ENCODE measurements around the gene WDFY3. TPM values are rescaled to one million over a fixed set of nuclear protein-coding genes. Genes with fewer than 3 reads are reported as not detected.

WDFY3 gene
- total and polyA plus RNA-seq, 2 of the 13 experiments (the other 11 are each of a cell fraction or from before 2014, with no cell fraction given): 16.7 to 24.5 TPM

DNA sequence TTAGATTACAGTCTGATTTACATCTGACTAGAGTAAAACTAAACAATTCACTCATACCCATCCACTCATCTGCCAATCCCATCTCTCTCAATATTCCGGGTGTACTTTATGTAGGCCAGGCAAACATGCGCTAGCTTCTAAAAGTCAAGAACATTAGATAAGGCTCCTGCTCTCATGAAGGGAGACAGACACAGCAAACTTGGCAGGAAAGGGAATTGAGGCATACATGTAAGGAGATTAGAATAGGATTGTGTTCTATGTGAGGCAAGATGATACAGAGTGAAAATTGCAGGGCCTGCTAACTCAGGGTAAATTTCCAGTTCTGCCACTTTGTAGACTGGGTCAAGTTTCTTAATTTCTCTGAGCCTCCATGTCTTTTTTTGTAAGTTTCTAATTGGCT, 247.8 kb downstream of the WDFY3 start:
- WGBS (ENCODE audit: low lambda C conversion rate): 95% methylated on average over 2 of the region's 2 CpGs
- FAIRE-seq (no peak), ATAC-seq (no peak), DNase-seq (ENCODE audit: low spot score) (no peak)
- Histone ChIP-seq H3K27me3 (ENCODE audit: control insufficient read depth in 1 of 2, insufficient read depth in 2 of 2, low read length in 2 of 2) (no peaks in the 10 kb centered on the region), H2AFZ (ENCODE audit: low read length) (no peak overlapping the region), H3K4me2 (ENCODE audit: low read depth, low read length) (no peak overlapping the region), H3K9ac (ENCODE audit: insufficient read depth, low read depth, low read length) (no peak overlapping the region), H3K27ac (ENCODE audit: extremely low read length, insufficient read depth, low read length) (no peak overlapping the region), H3K79me2 (ENCODE audit: insufficient read depth, low read length) (no peaks in the 10 kb centered on the region), H3K36me3 (replicated peaks in 1 of 2; ENCODE audit: control insufficient read depth in 1 of 2, insufficient read depth in 2 of 2, low read length in 2 of 2) (peaks cover 6 to 34% of the 10 kb centered on the region in 2 experiments; a peak in 4 of 5 replicates), H4K20me1 (ENCODE audit: insufficient read depth, low read length) (no peaks in the 10 kb centered on the region), H3K4me1 (ENCODE audit: insufficient read depth, low read length) (no peaks in the 10 kb centered on the region), H3K4me3 (replicated peaks in 1 of 3; ENCODE audit: insufficient read depth in 1 of 3, low read depth in 2 of 3, low read length in 3 of 3) (no peak overlapping the region), H3K9me3 (ENCODE audit: low read length) (no peaks in the 10 kb centered on the region)
- POLR2A ChIA-PET: no interaction called here
- in situ Hi-C loops (cut with HindIII; ENCODE audit: extremely low pct_ligation_motif_present, low pct_unique_long_range_greater_than_20kb) (no loop called here), intact Hi-C loops (cut with micrococcal nuclease; ENCODE audit: unreplicated experiment) (no loop called here)
- no peak for TF ChIP-seq MEIS2 (CRISPR knock-in tag; IDR thresholded peaks at IDR 0.05)
- no peak for TF ChIP-seq BHLHE40 (IDR thresholded peaks at IDR 0.05; ENCODE audit: low read length)
- no peak for TF ChIP-seq NAIF1 (CRISPR knock-in tag; IDR thresholded peaks at IDR 0.05; ENCODE audit: borderline replicate concordance)
- TF ChIP-seq ZNF337 (CRISPR knock-in tag; IDR thresholded peaks at IDR 0.05; ENCODE audit: borderline replicate concordance, low read depth): no peak
- no peak for TF ChIP-seq ZNF317 (CRISPR knock-in tag; IDR thresholded peaks at IDR 0.05)
- TF ChIP-seq FOSL1 (CRISPR knock-in tag; IDR thresholded peaks at IDR 0.05; ENCODE audit: borderline replicate concordance): no peak
- TF ChIP-seq ZNF639 (CRISPR knock-in tag; conservative IDR thresholded peaks at IDR 0.05): no peak
- no peak for TF ChIP-seq KDM4B (CRISPR knock-in tag; IDR thresholded peaks at IDR 0.05)
- no peak for TF ChIP-seq RELA (CRISPR knock-in tag; IDR thresholded peaks at IDR 0.05)
- no peak for TF ChIP-seq GFI1 (CRISPR knock-in tag; IDR thresholded peaks at IDR 0.05; ENCODE audit: borderline replicate concordance)
- TF ChIP-seq NKX3-1 (CRISPR knock-in tag; IDR thresholded peaks at IDR 0.05): no peak
- no peak for TF ChIP-seq ZNF253 (CRISPR knock-in tag; IDR thresholded peaks at IDR 0.05; ENCODE audit: borderline replicate concordance)
- TF ChIP-seq SMYD3 (CRISPR knock-in tag; IDR thresholded peaks at IDR 0.05): no peak
- TF ChIP-seq PAXIP1 (CRISPR knock-in tag; conservative IDR thresholded peaks at IDR 0.05): no peak
- TF ChIP-seq CENPT (CRISPR knock-in tag; IDR thresholded peaks at IDR 0.05; ENCODE audit: low read depth): no peak
- no peak for TF ChIP-seq ZFP1 (CRISPR knock-in tag; IDR thresholded peaks at IDR 0.05)
- no peak for TF ChIP-seq HOXA3 (CRISPR knock-in tag; IDR thresholded peaks at IDR 0.05)
- TF ChIP-seq ZNF383 (CRISPR knock-in tag; IDR thresholded peaks at IDR 0.05; ENCODE audit: borderline replicate concordance): no peak
- BruUV-seq (replicated peaks): no TSS peak
- CTCF ChIA-PET (ENCODE audit: low intra/inter-chr PET ratio, low total read pairs): no interaction called here
